ENCODE data around the gene PTPRC.
A peak's percentile ranks its signal among the peaks of the same experiment; 100 is the strongest.

Gene PTPRC

DNA sequence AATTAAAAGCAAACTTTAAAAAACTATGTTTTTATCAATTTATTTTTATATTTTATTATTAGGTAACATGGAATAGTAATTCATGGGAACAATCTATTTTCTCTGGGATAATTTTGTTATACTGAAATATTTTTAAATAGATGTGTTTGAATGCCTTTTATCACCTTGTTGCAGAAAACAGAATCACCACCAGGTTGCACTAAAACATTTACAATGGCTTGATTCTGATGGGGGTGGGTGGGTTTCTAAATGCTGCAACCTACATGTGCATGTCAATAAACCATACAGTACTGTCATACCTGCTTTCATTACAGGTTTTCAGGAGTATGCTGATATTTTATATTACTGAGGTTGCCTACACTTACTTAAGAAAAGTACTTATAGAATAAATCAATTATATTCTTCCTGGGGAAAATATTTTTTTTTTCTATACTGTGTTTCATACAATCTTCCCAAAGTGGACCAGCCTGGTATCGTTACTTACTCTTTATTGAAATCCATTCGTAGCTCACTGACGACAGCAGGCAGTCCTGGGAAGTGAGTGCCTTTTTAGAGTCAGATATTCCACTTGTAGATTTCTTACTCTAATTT lies 132.8 kb downstream of the PTPRC start:
- TF ChIP-seq, protein P1, sequence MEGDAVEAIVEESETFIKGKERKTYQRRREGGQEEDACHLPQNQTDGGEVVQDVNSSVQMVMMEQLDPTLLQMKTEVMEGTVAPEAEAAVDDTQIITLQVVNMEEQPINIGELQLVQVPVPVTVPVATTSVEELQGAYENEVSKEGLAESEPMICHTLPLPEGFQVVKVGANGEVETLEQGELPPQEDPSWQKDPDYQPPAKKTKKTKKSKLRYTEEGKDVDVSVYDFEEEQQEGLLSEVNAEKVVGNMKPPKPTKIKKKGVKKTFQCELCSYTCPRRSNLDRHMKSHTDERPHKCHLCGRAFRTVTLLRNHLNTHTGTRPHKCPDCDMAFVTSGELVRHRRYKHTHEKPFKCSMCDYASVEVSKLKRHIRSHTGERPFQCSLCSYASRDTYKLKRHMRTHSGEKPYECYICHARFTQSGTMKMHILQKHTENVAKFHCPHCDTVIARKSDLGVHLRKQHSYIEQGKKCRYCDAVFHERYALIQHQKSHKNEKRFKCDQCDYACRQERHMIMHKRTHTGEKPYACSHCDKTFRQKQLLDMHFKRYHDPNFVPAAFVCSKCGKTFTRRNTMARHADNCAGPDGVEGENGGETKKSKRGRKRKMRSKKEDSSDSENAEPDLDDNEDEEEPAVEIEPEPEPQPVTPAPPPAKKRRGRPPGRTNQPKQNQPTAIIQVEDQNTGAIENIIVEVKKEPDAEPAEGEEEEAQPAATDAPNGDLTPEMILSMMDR (IDR thresholded peaks at IDR 0.05; ENCODE audit: low read depth, low read length), result peak; percentile 69
- no peak overlapping the region for H3K27ac ChIP-seq
- no peaks in the 10 kb centered on the region for H3K36me3 ChIP-seq
- no peak overlapping the region for H3K4me3 ChIP-seq (ENCODE audit: low read depth, low read length)
- peak; percentile 77 for DNase-seq
- no peaks in the 10 kb centered on the region for H3K9me3 ChIP-seq (ENCODE audit: severe bottlenecking)
- H3K27me3 ChIP-seq (ENCODE audit: insufficient read depth, low read depth, severe bottlenecking), result no peaks in the 10 kb centered on the region

- H3K9me3 ChIP-seq (ENCODE audit: severe bottlenecking), result no peaks in the 10 kb centered on the region
- TF ChIP-seq, protein P1 (IDR thresholded peaks at IDR 0.05; ENCODE audit: low read depth, low read length), result no peak
- H3K27me3 ChIP-seq (ENCODE audit: insufficient read depth, low read depth, severe bottlenecking), result no peaks in the 10 kb centered on the region
- no peak for DNase-seq
- H3K36me3 ChIP-seq, result no peaks in the 10 kb centered on the region
- no peak overlapping the region for H3K27ac ChIP-seq
- no peak overlapping the region for H3K4me3 ChIP-seq (ENCODE audit: low read depth, low read length)
Measured at GRCh38 chr1:198772626-198773025, 133.8 kb downstream of the PTPRC start.

- Histone ChIP-seq H3K4me3 (ENCODE audit: low read depth, low read length) (no peak overlapping the region), H3K27me3 (ENCODE audit: insufficient read depth, low read depth, severe bottlenecking) (no peaks in the 10 kb centered on the region), H3K27ac (no peak overlapping the region), H3K9me3 (ENCODE audit: severe bottlenecking) (no peaks in the 10 kb centered on the region), H3K36me3 (no peaks in the 10 kb centered on the region)
- TF ChIP-seq, protein P1 (IDR thresholded peaks at IDR 0.05; ENCODE audit: low read depth, low read length), result no peak
- no peak for DNase-seq
Measured at GRCh38 chr1:198773030-198773429, 134.2 kb downstream of the PTPRC start.

DNA sequence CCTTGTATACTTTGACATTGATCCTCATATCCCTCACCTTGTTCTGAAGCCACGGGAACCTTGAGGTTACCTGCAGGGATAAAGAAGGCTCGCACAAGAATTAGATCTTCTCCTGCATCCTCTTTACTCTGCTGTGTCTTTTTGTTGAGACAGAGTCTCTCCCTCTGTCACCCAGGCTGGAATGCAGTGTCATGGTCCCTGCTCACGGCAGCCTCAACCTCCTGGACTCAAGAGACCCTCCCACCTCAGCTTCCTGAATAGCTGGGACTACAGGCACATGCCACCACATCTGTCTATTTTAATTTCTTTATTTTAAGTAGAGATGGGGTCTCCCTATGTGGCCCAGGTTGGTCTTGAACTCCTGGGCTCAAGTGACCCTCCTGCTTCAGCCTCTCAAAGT lies 134.7 kb downstream of the PTPRC start:
- H3K9me3 ChIP-seq (ENCODE audit: severe bottlenecking), result no peaks in the 10 kb centered on the region
- H3K27me3 ChIP-seq (ENCODE audit: insufficient read depth, low read depth, severe bottlenecking), result no peaks in the 10 kb centered on the region
- DNase-seq, result no peak
- TF ChIP-seq, protein P1 (IDR thresholded peaks at IDR 0.05; ENCODE audit: low read depth, low read length), result no peak
- H3K4me3 ChIP-seq (ENCODE audit: low read depth, low read length), result no peak overlapping the region
- H3K27ac ChIP-seq, result no peak overlapping the region
- no peaks in the 10 kb centered on the region for H3K36me3 ChIP-seq

GRCh38 chr1:198774421-198774820 lies 135.6 kb downstream of the PTPRC start:
- TF ChIP-seq, protein P1 (IDR thresholded peaks at IDR 0.05; ENCODE audit: low read depth, low read length), result no peak
- no peak for DNase-seq
- H3K36me3 ChIP-seq, result no peaks in the 10 kb centered on the region
- no peaks in the 10 kb centered on the region for H3K9me3 ChIP-seq (ENCODE audit: severe bottlenecking)
- no peak overlapping the region for H3K4me3 ChIP-seq (ENCODE audit: low read depth, low read length)
- no peaks in the 10 kb centered on the region for H3K27me3 ChIP-seq (ENCODE audit: insufficient read depth, low read depth, severe bottlenecking)
- no peak overlapping the region for H3K27ac ChIP-seq

DNA sequence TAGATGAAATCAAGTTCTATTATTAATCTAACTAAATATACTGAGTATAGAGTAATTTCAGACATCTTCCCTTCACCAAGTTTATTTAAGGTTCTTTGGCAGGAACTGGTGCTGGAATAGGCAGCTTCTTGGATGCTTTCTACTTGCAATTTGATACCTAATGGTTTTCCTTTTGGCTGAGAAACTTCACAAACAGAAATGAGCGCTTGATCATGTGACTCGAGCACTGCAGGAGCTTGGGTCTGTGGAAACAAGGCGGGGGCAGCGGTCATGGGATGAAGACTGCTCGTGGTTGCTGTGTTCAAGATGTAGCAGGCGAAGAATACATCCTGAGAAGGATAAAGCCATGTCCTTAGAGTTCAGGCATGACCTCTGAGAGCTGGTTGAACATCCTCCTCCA lies 136.8 kb downstream of the PTPRC start:
- TF ChIP-seq, protein P1 (IDR thresholded peaks at IDR 0.05; ENCODE audit: low read depth, low read length), result no peak
- H3K9me3 ChIP-seq (ENCODE audit: severe bottlenecking), result no peaks in the 10 kb centered on the region
- DNase-seq, result no peak
- no peak overlapping the region for H3K27ac ChIP-seq
- H3K36me3 ChIP-seq, result no peaks in the 10 kb centered on the region
- no peak overlapping the region for H3K4me3 ChIP-seq (ENCODE audit: low read depth, low read length)
- no peaks in the 10 kb centered on the region for H3K27me3 ChIP-seq (ENCODE audit: insufficient read depth, low read depth, severe bottlenecking)
